Liver (tissue), 9 donors: ENCODE data around the gene CD63. TPM values are rescaled to one million over a fixed set of nuclear protein-coding genes. Genes with fewer than 3 reads are reported as not detected.

Experiments
- DNase-seq: peaks from one replicate; pipeline ENCODE4 v3.0.0-alpha.2; 2017; ENCODE audit warnings: low spot score
- H3K27ac ChIP-seq, 2 donors: one replicate each; pipeline ENCODE4 v1.7.0; 2013; ENCODE audit warnings: inconsistent platforms in 2 of 2, low read length in 2 of 2, control low read depth in 1 of 2, low read depth in 1 of 2, mild to moderate bottlenecking in 1 of 2
- H3K27me3 ChIP-seq, 4 donors: one replicate each; pipeline versions ENCODE4 v1.6.1 to v1.7.0; 2013; ENCODE audit warnings: low read length in 3 of 4, inconsistent platforms in 1 of 4, mild to moderate bottlenecking in 1 of 4, moderate library complexity in 1 of 4; ENCODE audit not compliant: control insufficient read depth in 4 of 4, insufficient read depth in 4 of 4
- H3K36me3 ChIP-seq, 4 donors: one replicate each; pipeline versions ENCODE4 v1.6.1 to v1.7.0; 2013; ENCODE audit warnings: low read length in 3 of 4, mild to moderate bottlenecking in 3 of 4, low read depth in 1 of 4, moderate library complexity in 1 of 4; ENCODE audit not compliant: control insufficient read depth in 4 of 4, insufficient read depth in 3 of 4
- H3K4me1 ChIP-seq, 4 donors: one replicate each; pipeline versions ENCODE4 v1.6.1 to v1.7.0; 2013; ENCODE audit warnings: low read length in 3 of 4, mild to moderate bottlenecking in 3 of 4, moderate library complexity in 1 of 4; ENCODE audit not compliant: control insufficient read depth in 4 of 4, insufficient read depth in 4 of 4
- H3K4me3 ChIP-seq, 3 donors: one replicate each; pipeline versions ENCODE4 v1.6.1 to v1.7.0; 2013; ENCODE audit warnings: low read length in 3 of 3, control low read depth in 1 of 3, low read depth in 1 of 3, mild to moderate bottlenecking in 1 of 3
- H3K9ac ChIP-seq, 2 donors: one replicate each; pipeline ENCODE4 v1.7.0; 2013; ENCODE audit warnings: low read length in 2 of 2, mild to moderate bottlenecking in 2 of 2, moderate library complexity in 2 of 2, control low read depth in 1 of 2, low read depth in 1 of 2
- H3K9me3 ChIP-seq, 4 donors: one replicate each; pipeline versions ENCODE4 v1.6.1 to v1.7.0; 2013; ENCODE audit warnings: low read length in 3 of 4; ENCODE audit not compliant: control insufficient read depth in 4 of 4
- EGR1 ChIP-seq, 2 donors: IDR thresholded peaks; 2 replicates each; pipeline ENCODE4 v1.6.1; 2016 to 2018; ENCODE audit warnings: antibody characterized with exemption in 2 of 2, low read depth in 2 of 2
- FOXA1 ChIP-seq: IDR thresholded peaks from 2 replicates; pipeline ENCODE4 v1.6.1; 2016; ENCODE audit warnings: antibody characterized with exemption
- FOXA2 ChIP-seq: IDR thresholded peaks from 2 replicates; pipeline ENCODE4 v1.6.1; 2016; ENCODE audit warnings: antibody characterized with exemption
- HNF4A ChIP-seq, 2 donors: conservative IDR thresholded peaks; 2 replicates each; pipeline ENCODE4 v1.6.1; 2016; ENCODE audit warnings: antibody characterized with exemption in 2 of 2, mild to moderate bottlenecking in 2 of 2
- HNF4G ChIP-seq: IDR thresholded peaks from 2 replicates; pipeline ENCODE4 v1.6.1; 2016; ENCODE audit warnings: antibody characterized with exemption
- JUND ChIP-seq, 2 donors: IDR thresholded peaks; 2 replicates each; pipeline ENCODE4 v1.6.1; 2016; ENCODE audit warnings: antibody characterized with exemption in 2 of 2
- NR2F2 ChIP-seq: IDR thresholded peaks from 2 replicates; pipeline ENCODE4 v1.6.1; 2016; ENCODE audit warnings: antibody characterized with exemption
- RAD21 ChIP-seq, 2 donors: IDR thresholded peaks; 2 replicates each; pipeline ENCODE4 v1.6.1; 2016; ENCODE audit warnings: antibody characterized with exemption in 2 of 2, mild to moderate bottlenecking in 2 of 2
- RXRA ChIP-seq, 2 donors: IDR thresholded peaks; 2 replicates each; pipeline ENCODE4 v1.6.1; 2017 to 2018; ENCODE audit warnings: antibody characterized with exemption in 2 of 2, mild to moderate bottlenecking in 1 of 2
- SP1 ChIP-seq: IDR thresholded peaks from 2 replicates; pipeline ENCODE4 v1.6.1; 2018; ENCODE audit warnings: antibody characterized with exemption, mild to moderate bottlenecking
- TAF1 ChIP-seq: conservative IDR thresholded peaks from 2 replicates; pipeline ENCODE4 v1.6.1; 2016; ENCODE audit warnings: antibody characterized with exemption, mild to moderate bottlenecking
- YY1 ChIP-seq: IDR thresholded peaks from 2 replicates; pipeline ENCODE4 v1.6.1; 2016; ENCODE audit warnings: antibody characterized with exemption, mild to moderate bottlenecking
- WGBS: extraction: QIAGEN DNeasy Blood & Tissue Kit; methylation state at CpG from one replicate; pipeline ENCODE4 v1.1.7; 2013; 5-methylcytosine and 5-hydroxymethylcytosine counted together
- polyA plus RNA-seq, 2 donors: library from polyadenylated mRNA; stranded (reverse) in 1 of 2; unstranded in 1 of 2; fragments of 200-250 nt in 1 of 2; fragments of >200 nt in 1 of 2; fragmentation: Nextera tagmentation in 1 of 2; extraction: Ambion mirVana in 1 of 2; gene quantifications; one replicate each; pipeline versions ENCODE4 v1.2.1 to v1.2.3, GENCODE V29; 2013 to 2015
- total RNA-seq, 2 donors: library from RNA; depleted of rRNA; stranded (reverse); fragments of >200 nt; gene quantifications; one replicate each; pipeline ENCODE4 v1.2.3, GENCODE V29; 2014
- TF ChIP-seq, protein P1 (sequence below): IDR thresholded peaks from 2 replicates; pipeline ENCODE4 v1.6.1; 2016; ENCODE audit warnings: antibody characterized with exemption
- TF ChIP-seq, protein P2 (sequence below): fragments of 150-350 bp; IDR thresholded peaks from 2 replicates; pipeline ENCODE4 v1.5.1; 2017; ENCODE audit warnings: improper control_type of control experiment, low read depth, low read length; ENCODE audit not compliant: missing input control
- TF ChIP-seq, protein P3 (sequence below): IDR thresholded peaks from 2 replicates; pipeline ENCODE4 v1.6.1; 2016; ENCODE audit warnings: antibody characterized with exemption
- TF ChIP-seq, protein P4 (sequence below): IDR thresholded peaks from 2 replicates; pipeline ENCODE4 v1.6.1; 2016; ENCODE audit warnings: antibody characterized with exemption, mild to moderate bottlenecking
- TF ChIP-seq, protein P5 (sequence below): IDR thresholded peaks from 2 replicates; pipeline ENCODE4 v1.6.1; 2016; ENCODE audit warnings: antibody characterized with exemption
- donor health status: healthy.
- donor health status: healthy.
- donor health status: healthy.
- donor health status: healthy.
- donor health status: healthy.

Gene CD63
- total and polyA plus RNA-seq, 4 donors: 185 to 373 (median 338) TPM

DNA sequence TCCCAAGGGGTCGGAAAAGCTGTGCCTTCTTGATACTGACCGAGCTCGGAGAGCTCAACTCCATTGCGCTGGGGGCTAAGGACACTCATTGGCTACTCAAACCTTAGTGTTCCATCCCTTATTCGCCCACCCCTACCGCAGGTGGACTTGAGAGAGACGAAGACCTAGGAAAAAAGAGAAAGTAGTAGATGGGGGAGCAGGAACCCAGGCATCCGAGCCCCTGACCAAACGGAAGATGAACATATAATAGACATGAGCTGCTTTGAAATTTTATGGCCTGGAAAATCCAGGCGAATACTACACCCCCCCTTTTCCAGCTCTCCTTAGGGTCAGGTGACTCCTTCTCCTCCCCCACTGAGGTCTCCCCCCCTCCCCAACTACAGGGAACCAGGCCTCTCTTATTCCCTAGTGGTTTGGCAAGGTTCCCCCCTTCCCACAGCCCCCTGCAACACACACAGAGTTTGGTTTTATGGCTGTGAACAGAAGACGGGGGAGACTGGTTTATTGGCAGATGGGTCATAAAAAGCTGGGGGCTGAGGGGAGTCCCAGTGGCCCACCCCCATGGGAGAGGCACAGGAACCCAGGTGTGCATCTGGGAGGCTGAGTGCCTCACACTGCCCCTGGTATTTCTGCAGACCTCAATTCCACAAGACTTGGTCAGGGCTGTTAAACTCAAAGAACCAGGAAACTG lies 15.7 kb upstream of the CD63 start:
- Histone ChIP-seq H3K9ac (no peak overlapping the region), H3K4me1 (peaks cover 0 to 9% (median 5%) of the 10 kb centered on the region in 4 donors), H3K4me3 (peak overlapping the region in 2 of 3 donors; percentile 35 to 63), H3K9me3 (no peaks in the 10 kb centered on the region), H3K27me3 (peaks cover 0 to 5% (median 0%) of the 10 kb centered on the region in 4 donors), H3K36me3 (no peaks in the 10 kb centered on the region), H3K27ac (no peak overlapping the region)
- WGBS: 60% methylated on average over 11 of the region's 11 CpGs
- DNase-seq: no peak
- no peak for TF ChIP-seq RXRA (IDR thresholded peaks at IDR 0.05)
- no peak for TF ChIP-seq SP1
- TF ChIP-seq TAF1: no peak
- TF ChIP-seq, protein P1, sequence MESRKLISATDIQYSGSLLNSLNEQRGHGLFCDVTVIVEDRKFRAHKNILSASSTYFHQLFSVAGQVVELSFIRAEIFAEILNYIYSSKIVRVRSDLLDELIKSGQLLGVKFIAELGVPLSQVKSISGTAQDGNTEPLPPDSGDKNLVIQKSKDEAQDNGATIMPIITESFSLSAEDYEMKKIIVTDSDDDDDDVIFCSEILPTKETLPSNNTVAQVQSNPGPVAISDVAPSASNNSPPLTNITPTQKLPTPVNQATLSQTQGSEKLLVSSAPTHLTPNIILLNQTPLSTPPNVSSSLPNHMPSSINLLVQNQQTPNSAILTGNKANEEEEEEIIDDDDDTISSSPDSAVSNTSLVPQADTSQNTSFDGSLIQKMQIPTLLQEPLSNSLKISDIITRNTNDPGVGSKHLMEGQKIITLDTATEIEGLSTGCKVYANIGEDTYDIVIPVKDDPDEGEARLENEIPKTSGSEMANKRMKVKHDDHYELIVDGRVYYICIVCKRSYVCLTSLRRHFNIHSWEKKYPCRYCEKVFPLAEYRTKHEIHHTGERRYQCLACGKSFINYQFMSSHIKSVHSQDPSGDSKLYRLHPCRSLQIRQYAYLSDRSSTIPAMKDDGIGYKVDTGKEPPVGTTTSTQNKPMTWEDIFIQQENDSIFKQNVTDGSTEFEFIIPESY: no peak
- TF ChIP-seq, protein P2, sequence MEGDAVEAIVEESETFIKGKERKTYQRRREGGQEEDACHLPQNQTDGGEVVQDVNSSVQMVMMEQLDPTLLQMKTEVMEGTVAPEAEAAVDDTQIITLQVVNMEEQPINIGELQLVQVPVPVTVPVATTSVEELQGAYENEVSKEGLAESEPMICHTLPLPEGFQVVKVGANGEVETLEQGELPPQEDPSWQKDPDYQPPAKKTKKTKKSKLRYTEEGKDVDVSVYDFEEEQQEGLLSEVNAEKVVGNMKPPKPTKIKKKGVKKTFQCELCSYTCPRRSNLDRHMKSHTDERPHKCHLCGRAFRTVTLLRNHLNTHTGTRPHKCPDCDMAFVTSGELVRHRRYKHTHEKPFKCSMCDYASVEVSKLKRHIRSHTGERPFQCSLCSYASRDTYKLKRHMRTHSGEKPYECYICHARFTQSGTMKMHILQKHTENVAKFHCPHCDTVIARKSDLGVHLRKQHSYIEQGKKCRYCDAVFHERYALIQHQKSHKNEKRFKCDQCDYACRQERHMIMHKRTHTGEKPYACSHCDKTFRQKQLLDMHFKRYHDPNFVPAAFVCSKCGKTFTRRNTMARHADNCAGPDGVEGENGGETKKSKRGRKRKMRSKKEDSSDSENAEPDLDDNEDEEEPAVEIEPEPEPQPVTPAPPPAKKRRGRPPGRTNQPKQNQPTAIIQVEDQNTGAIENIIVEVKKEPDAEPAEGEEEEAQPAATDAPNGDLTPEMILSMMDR: no peak

DNA sequence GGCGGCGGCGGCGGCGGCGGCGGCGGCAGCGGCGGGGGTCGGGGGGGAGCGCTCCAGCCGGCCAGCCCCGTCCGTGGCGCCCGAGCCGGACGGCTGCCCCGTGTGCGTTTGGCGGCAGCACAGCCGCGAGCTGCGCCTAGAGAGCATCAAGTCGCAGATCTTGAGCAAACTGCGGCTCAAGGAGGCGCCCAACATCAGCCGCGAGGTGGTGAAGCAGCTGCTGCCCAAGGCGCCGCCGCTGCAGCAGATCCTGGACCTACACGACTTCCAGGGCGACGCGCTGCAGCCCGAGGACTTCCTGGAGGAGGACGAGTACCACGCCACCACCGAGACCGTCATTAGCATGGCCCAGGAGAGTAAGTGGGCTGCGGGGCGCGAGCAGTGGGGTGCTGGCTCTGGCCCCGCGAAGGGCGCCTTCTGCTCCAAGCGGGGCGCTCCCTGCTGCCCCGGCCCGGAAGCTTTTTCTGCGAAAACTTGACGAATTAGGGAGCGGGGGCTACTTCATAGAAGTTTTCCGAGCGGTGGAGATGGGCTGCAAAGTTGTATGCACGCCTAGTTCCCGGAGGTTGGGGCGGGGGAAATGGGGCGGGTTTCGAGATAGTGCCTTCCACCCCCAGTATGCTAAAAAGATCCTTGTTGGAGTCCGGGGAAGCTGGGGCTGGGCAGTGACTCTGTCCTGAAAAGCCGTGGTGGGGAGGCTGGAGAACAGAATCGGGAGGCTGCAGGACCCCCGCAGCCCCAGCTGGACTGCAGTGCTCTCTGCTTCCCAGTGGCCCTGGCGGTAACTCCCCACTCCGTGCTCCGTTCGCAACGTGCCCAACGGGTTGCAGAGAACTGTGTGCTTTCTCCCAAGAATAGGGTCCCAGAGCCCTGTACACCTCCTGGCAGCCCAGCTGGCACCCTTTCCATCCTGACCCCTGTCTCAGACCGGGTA lies 14.9 kb upstream of the CD63 start:
- Histone ChIP-seq H3K9ac (no peak overlapping the region), H3K9me3 (no peaks in the 10 kb centered on the region), H3K36me3 (no peaks in the 10 kb centered on the region), H3K4me3 (peak overlapping the region; percentile 7 to 63 (median 35)), H3K27me3 (peaks cover 0 to 5% (median 0%) of the 10 kb centered on the region in 4 donors), H3K27ac (peak overlapping the region in 1 of 2 donors; percentile 13), H3K4me1 (peaks cover 0 to 9% (median 5%) of the 10 kb centered on the region in 4 donors)
- no peak for DNase-seq
- WGBS: 5% methylated on average over 73 of the region's 73 CpGs
- no peak for TF ChIP-seq FOXA1
- TF ChIP-seq YY1: no peak
- TF ChIP-seq, protein P3, sequence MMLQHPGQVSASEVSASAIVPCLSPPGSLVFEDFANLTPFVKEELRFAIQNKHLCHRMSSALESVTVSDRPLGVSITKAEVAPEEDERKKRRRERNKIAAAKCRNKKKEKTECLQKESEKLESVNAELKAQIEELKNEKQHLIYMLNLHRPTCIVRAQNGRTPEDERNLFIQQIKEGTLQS: no peak
- no peak for TF ChIP-seq HNF4A (conservative IDR thresholded peaks at IDR 0.05)
- TF ChIP-seq, protein P4, sequence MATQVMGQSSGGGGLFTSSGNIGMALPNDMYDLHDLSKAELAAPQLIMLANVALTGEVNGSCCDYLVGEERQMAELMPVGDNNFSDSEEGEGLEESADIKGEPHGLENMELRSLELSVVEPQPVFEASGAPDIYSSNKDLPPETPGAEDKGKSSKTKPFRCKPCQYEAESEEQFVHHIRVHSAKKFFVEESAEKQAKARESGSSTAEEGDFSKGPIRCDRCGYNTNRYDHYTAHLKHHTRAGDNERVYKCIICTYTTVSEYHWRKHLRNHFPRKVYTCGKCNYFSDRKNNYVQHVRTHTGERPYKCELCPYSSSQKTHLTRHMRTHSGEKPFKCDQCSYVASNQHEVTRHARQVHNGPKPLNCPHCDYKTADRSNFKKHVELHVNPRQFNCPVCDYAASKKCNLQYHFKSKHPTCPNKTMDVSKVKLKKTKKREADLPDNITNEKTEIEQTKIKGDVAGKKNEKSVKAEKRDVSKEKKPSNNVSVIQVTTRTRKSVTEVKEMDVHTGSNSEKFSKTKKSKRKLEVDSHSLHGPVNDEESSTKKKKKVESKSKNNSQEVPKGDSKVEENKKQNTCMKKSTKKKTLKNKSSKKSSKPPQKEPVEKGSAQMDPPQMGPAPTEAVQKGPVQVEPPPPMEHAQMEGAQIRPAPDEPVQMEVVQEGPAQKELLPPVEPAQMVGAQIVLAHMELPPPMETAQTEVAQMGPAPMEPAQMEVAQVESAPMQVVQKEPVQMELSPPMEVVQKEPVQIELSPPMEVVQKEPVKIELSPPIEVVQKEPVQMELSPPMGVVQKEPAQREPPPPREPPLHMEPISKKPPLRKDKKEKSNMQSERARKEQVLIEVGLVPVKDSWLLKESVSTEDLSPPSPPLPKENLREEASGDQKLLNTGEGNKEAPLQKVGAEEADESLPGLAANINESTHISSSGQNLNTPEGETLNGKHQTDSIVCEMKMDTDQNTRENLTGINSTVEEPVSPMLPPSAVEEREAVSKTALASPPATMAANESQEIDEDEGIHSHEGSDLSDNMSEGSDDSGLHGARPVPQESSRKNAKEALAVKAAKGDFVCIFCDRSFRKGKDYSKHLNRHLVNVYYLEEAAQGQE: no peak
- TF ChIP-seq TAF1: no peak
- TF ChIP-seq EGR1 (IDR thresholded peaks at IDR 0.05; ENCODE audit: low read depth in 2 of 2): no peak
- no peak for TF ChIP-seq RAD21 (IDR thresholded peaks at IDR 0.05)
- TF ChIP-seq, protein P5, sequence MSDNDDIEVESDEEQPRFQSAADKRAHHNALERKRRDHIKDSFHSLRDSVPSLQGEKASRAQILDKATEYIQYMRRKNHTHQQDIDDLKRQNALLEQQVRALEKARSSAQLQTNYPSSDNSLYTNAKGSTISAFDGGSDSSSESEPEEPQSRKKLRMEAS: no peak
- TF ChIP-seq, protein P2: no peak
- no peak for TF ChIP-seq FOXA2
- no peak for TF ChIP-seq RXRA (IDR thresholded peaks at IDR 0.05)
- TF ChIP-seq, protein P1: no peak
- TF ChIP-seq NR2F2: no peak
- no peak for TF ChIP-seq HNF4G
- TF ChIP-seq SP1: no peak
- TF ChIP-seq JUND (IDR thresholded peaks at IDR 0.05): no peak
